ENCODE data around the gene C9orf50. TPM values are rescaled to one million over a fixed set of nuclear protein-coding genes. Genes with fewer than 3 reads are reported as not detected.
A peak's percentile ranks its signal among the peaks of the same experiment; 100 is the strongest.

C9orf50 gene
- total RNA-seq, 1 donor from 2014 or later = 0.56 TPM

DNA sequence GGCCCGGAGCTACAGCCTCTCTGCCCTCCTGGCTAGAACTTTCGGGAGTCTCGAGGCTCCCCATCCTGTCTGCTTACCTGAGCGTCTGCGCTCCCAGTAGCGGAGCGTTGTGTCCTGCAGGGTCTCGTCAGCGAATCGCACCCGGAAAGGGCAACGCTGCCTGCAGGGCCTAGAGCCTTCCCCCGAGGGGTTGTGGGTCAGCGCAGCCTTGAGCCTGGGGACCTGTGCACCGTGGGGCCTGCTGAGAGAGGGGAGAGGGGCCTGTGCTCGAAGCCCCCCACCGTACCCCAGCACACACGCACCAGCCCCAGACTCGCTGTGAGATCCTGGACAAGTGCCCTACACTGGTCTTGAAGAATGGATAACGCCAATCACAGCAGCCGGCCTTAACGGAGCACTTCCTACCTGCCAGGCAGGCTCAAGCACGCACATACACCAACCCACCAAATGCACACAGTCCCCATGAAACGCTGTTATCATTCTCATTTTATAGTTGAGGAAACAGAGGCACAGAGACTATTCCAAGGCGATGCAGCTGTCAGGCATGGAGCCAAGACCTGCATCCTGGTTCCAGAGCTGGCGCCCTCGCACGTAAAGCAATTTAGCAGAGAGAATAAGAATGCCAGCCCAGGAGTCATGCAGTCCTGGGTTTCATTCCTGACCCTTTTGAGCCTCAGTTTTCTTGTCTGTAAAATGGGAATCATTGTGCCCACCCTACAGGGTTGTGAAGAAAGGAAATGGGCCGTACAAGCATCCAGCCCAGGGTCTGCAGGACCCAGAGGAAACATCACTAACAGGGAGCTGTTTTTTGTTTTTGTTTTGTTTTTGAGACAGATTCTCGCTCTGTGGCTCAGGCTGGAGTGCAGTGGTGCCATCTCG lies 5.3 kb downstream of the C9orf50 start:
- H3K27ac Mint-ChIP-seq (ENCODE audit: unreplicated experiment) = no peak overlapping the region
- H3K4me3 Mint-ChIP-seq (ENCODE audit: unreplicated experiment) = no peak overlapping the region
- peaks cover 7% of the 10 kb centered on the region for H3K4me1 Mint-ChIP-seq (ENCODE audit: low read depth, unreplicated experiment)
- H3K27me3 Mint-ChIP-seq (ENCODE audit: unreplicated experiment) = peaks cover 18% of the 10 kb centered on the region
- H3K36me3 Mint-ChIP-seq (ENCODE audit: unreplicated experiment) = no peaks in the 10 kb centered on the region
- H3K9me3 Mint-ChIP-seq (ENCODE audit: unreplicated experiment) = peaks cover 6% of the 10 kb centered on the region
- DNase-seq = no peak
- TF ChIP-seq, protein P1, sequence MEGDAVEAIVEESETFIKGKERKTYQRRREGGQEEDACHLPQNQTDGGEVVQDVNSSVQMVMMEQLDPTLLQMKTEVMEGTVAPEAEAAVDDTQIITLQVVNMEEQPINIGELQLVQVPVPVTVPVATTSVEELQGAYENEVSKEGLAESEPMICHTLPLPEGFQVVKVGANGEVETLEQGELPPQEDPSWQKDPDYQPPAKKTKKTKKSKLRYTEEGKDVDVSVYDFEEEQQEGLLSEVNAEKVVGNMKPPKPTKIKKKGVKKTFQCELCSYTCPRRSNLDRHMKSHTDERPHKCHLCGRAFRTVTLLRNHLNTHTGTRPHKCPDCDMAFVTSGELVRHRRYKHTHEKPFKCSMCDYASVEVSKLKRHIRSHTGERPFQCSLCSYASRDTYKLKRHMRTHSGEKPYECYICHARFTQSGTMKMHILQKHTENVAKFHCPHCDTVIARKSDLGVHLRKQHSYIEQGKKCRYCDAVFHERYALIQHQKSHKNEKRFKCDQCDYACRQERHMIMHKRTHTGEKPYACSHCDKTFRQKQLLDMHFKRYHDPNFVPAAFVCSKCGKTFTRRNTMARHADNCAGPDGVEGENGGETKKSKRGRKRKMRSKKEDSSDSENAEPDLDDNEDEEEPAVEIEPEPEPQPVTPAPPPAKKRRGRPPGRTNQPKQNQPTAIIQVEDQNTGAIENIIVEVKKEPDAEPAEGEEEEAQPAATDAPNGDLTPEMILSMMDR (IDR thresholded peaks at IDR 0.05; ENCODE audit: partially characterized antibody, unreplicated experiment) = no peak

DNA sequence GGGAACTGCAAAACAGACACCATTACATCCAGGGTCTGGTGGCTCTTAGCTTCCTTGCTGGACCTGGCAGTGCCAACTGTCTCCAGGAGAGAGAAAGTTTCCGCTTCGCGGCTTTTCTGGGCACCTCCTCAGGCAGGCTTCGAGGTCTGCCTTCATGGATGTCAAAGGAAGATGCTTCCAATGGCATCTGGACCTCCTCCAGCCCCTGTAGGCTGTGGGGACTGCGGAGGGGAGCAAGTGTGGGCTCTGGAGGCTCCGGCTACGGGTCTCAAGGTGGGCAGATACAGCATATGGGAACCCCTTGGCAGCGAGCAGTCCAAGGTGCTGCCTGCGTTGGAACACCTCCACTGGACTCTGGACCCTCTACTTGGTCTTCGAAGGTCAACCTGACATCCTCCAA lies 6.0 kb downstream of the C9orf50 start:
- Mint-ChIP-seq H3K4me3 (ENCODE audit: unreplicated experiment) (no peak overlapping the region), H3K4me1 (ENCODE audit: low read depth, unreplicated experiment) (peaks cover 7% of the 10 kb centered on the region), H3K36me3 (ENCODE audit: unreplicated experiment) (no peaks in the 10 kb centered on the region), H3K27ac (ENCODE audit: unreplicated experiment) (no peak overlapping the region), H3K27me3 (ENCODE audit: unreplicated experiment) (peaks cover 18% of the 10 kb centered on the region), H3K9me3 (ENCODE audit: unreplicated experiment) (peaks cover 6% of the 10 kb centered on the region)
- DNase-seq = no peak
- TF ChIP-seq, protein P1 (IDR thresholded peaks at IDR 0.05; ENCODE audit: partially characterized antibody, unreplicated experiment) = no peak

DNA sequence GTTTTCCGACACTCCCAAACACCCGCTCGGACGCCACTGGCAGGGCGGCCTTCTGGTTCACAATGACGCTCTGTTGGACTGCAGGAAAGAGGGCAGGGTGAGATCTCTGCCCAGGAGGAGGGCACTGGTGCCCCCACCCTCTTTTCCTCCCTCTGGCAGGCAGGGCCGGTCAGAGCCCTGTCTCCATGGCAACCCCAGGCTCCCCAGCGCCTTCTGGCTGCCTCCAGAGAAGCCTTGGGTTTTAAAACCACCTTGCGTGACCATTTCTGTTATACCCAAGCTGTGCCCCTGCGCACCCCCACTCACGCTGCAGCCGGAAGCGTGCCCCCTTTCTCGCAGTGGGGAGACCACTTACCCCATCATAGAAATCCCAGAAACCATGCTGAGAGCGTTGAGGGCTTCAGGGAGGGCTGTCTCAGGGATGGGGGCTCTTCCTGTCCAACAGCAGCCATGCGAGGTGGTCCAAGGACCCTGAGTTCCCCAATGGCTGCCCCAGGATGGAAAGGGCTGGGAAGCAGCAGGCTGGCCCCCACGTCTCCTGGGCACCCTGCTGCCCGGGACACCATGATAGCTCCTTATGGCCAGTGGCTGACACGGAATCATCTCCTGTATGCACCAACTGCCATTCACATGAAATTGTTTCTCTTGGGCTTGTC lies 7.3 kb downstream of the C9orf50 start:
- Mint-ChIP-seq H3K4me1 (ENCODE audit: low read depth, unreplicated experiment) (peaks cover 7% of the 10 kb centered on the region), H3K27me3 (ENCODE audit: unreplicated experiment) (peaks cover 13% of the 10 kb centered on the region), H3K9me3 (ENCODE audit: unreplicated experiment) (peaks cover 4% of the 10 kb centered on the region), H3K36me3 (ENCODE audit: unreplicated experiment) (no peaks in the 10 kb centered on the region), H3K4me3 (ENCODE audit: unreplicated experiment) (no peak overlapping the region), H3K27ac (ENCODE audit: unreplicated experiment) (no peak overlapping the region)
- TF ChIP-seq, protein P1 (IDR thresholded peaks at IDR 0.05; ENCODE audit: partially characterized antibody, unreplicated experiment) = no peak
- DNase-seq = peak; percentile 48

DNA sequence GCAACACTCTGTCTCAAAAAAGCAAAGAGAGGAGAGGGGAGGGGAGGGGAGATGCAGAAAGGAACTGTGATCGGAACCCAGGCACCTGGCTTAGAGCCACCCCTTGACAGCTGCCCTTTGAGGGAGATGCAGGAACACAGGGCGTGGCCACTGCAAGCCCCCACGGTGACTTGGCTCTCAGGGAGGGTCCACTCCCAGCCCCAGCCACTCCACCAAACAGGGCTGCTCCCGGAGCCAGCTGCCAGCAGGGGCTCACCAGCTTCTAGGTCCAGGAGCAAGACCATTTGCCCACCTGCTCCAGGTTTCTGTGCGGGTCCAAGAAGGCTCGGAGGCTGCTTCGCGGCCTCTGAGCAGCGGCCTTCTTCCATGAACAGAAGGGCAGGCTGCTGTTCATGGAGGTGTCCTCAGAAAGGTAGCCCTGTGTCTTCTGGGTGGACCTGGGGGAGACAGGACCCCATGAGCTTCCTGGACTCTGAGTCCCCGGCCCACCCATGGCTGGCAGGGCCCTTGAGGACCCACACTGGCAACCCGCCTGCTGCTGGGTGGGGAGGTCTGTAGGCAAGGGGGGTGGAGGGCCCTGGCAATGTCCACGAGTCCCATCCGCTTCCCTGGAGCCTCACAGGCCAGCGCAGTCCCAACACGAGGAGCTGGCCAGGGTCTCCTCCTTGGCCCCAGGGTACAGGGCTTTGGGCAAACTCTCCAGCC lies 7.9 kb downstream of the C9orf50 start:
- peaks cover 10% of the 10 kb centered on the region for H3K4me1 Mint-ChIP-seq (ENCODE audit: low read depth, unreplicated experiment)
- TF ChIP-seq, protein P1 (IDR thresholded peaks at IDR 0.05; ENCODE audit: partially characterized antibody, unreplicated experiment) = no peak
- H3K4me3 Mint-ChIP-seq (ENCODE audit: unreplicated experiment) = no peak overlapping the region
- DNase-seq = no peak
- no peak overlapping the region for H3K27ac Mint-ChIP-seq (ENCODE audit: unreplicated experiment)
- no peaks in the 10 kb centered on the region for H3K36me3 Mint-ChIP-seq (ENCODE audit: unreplicated experiment)
- peaks cover 3% of the 10 kb centered on the region for H3K9me3 Mint-ChIP-seq (ENCODE audit: unreplicated experiment)
- peaks cover 14% of the 10 kb centered on the region for H3K27me3 Mint-ChIP-seq (ENCODE audit: unreplicated experiment)
